HL-60/S4 treated with retinoic acid at 250 ng/mL for 4 days and 3 days (cell line): ENCODE measurements around the gene LONP2.
"Not testable (repeated sequence)": the region's sequence is repeated elsewhere in the genome, so short reads cannot be mapped to it uniquely, and the experiment has no call there.

Experiments used
- in situ Hi-C: fragments of 300-500 bp; cut with MboI; formaldehyde crosslinking; loops from 2 replicates; pipeline ENCODE4 v1.7.0; 2022; ENCODE audit warnings: low sequenced_read_pairs

The LONP2 gene

DNA sequence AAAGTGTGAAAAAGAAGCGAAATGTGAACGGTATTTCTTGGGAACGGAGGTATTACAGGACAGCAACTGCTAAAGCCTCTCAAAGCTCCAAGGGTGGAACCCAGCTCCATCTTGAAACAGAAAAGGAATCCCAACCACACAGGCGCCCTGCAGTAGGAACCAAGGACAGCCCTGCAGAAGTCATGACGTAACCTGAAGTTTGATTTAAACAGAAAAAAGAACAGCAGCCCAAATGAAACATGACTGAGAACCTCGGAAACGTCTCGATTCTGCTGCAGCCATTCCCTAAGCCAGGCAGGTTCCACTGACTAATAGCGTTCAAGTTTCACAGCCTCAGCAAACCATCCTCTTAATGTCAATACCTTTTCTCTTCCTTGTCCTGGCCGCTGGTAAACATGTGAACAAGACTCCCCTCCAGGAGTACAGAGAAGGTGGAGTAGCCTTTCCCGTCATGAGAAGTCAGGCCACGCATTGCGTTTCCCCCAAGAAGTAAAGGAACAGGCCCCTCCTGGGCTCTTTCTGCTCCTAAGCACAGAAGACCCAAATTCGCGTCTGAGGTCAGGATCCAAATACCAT lies 121.0 kb downstream of the LONP2 start:
- in situ Hi-C loops: loop anchor here (25.0 kb wide), 1 partner anchor 247 kb away; the partner anchor contains the start of gene N4BP1

GRCh38 chr16:48365601-48366164 lies 121.6 kb downstream of the LONP2 start:
- in situ Hi-C loops: loop anchor here (25.0 kb wide), 1 partner anchor 247 kb away; the partner anchor contains the start of gene N4BP1

DNA sequence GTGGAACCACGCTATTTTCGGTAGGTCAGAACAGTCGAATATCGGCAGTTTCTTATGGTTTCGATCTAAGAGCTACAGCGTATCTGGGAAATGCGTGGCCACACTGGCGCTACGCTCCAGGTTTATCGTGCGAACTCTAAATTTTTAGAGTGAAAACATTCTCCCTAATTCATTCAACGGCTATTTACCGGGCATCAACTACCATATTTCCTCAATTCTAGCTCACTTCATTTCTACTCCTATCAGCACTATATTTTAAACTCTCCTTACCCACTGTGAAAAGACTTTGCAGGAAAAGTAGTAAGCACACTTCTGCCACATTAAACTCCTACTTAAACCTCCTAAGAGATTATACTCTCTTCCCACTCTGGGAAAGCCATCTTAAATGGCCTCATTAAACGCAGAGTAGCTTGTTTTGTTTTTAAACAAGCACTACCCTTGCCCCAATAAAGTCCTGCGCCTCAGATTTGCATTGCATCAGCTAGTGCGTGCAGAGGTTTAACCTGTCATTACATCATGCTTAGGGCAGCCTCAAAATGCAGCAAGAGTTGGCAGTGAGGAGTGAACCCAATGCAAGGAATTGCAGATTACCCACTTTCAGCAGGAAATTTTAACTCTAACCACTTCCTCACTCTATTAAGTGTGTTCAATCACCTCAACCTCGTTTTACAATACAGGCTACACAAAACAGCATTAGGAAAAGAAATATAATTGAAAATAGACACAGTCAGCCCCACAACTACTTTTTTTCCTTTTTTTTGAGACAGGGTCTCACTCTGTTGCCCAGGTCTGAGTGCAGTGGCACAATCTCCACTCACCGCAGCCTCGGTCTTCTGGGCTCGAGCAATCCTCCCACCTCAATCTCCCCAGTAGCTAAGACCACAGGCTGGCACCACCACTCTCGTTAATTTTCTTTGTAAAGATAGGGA lies 122.3 kb downstream of the LONP2 start:
- in situ Hi-C loops: loop anchor here (25.0 kb wide), 1 partner anchor 246 kb away; the partner anchor contains the start of gene N4BP1

DNA sequence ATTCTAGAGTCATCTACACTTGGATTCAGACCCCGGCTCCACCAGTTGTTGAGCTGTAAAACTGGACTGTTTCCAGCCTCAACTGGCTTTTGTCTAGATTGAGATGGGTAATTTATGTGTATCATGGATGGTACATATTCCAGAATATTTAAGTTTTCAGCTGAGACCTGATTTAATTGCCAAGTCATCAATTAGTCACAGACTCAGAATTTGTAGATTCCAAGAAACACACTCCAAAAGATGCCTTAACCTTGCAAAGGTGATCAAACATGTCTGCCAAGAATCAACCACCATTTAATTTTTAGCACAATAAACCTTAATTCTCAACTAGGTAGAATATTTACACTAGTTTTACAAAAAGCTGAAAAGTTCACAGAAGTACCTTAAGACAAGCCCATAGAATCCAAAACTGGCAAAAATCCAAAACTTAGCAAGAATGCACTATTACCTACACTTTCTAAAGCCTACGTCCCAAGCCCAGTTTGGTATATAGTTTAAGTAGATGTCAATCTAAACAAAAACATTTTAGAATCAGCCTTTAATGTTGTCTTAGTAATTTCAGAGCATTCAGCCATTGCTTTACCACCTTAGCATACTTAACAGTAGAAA lies 123.4 kb downstream of the LONP2 start:
- in situ Hi-C loops: loop anchor here (25.0 kb wide), 1 partner anchor 245 kb away; the partner anchor contains the start of gene N4BP1

GRCh38 chr16:48369765-48370164 lies 125.7 kb downstream of the LONP2 start:
- in situ Hi-C loops: loop anchor here (25.0 kb wide), 1 partner anchor 243 kb away; the partner anchor contains the start of gene N4BP1

GRCh38 chr16:48370229-48370628 lies 126.1 kb downstream of the LONP2 start:
- in situ Hi-C loops: loop anchor here (25.0 kb wide), 1 partner anchor 242 kb away; the partner anchor contains the start of gene N4BP1

DNA sequence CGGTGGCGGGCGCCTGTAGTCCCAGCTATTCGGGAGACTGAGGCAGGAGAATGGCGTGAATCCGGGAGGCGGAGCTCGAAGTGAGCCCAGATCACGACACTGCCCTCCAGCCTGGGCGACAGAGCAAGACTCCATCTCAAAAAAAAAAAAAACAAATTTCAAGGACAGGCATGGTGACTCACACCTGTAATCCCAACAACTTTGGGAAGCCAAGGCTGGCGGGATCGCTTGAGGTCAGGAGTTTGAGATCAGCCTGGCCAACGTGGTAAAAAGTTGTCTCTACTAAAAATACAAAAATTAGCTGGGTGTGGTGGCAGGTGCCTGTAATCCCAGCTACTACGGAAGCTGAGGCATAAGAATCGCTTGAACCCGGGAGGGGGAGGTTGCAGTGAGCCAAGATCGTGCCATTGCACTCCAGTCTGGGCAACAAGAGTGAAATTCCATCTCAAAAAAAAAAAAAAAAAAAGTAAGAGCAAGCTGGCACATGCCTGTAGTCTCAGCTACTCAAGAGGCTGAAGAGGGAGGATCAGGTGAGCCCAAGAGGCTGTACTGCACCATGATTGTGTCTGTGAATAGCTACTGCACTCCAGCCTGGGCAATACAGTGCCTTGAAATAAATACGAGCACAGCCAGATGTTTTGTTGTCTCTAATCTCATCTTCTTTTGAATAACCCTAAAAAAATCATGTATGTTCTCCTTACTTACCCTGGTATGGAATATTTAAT lies 126.7 kb downstream of the LONP2 start:
- in situ Hi-C loops: loop anchor here (25.0 kb wide), 1 partner anchor 241 kb away; the partner anchor contains the start of gene N4BP1

- in situ Hi-C loops: loop anchor here (25.0 kb wide), 1 partner anchor 241 kb away; the partner anchor contains the start of gene N4BP1
Observed at GRCh38 chr16:48371393-48371780, 127.3 kb downstream of the LONP2 start.

- in situ Hi-C loops: loop anchor here (25.0 kb wide), 1 partner anchor 240 kb away; the partner anchor contains the start of gene N4BP1
Observed at GRCh38 chr16:48372744-48373143, 128.6 kb downstream of the LONP2 start.

DNA sequence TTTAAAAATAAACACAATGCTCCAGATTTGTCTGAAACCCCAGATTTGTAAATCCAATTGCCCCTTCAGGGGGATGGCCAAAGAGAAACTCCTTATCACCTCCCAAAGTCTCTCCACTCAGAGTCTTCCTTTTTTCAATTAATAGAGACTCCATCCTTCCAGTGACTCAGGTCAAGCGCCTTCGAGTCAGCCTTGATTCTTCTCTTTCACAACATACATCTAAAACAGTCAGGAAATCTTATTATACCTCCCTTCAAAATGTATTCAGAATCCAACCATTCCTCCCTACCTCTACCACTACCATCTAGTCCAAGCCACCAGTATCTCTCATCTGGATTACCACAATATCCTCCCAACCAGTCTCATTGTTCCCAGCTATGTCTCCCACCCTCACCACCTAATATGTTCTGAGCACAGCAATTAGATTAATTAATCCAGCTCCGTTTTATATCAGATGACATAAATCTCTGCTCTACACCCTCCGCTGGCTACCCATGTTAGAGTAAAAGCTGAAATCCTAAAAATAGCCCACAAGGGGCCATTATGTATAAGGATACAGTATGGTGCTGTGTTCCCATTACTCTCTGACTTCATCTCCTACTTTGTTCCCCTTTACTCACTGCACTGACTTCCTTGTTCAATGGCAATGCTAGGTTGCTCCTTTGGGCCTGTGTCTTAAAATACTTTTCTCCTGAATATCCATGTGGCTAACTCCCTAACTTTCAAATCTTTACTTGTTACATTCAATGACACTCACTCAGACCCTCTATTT lies 129.3 kb downstream of the LONP2 start:
- in situ Hi-C loops: loop anchor here (25.0 kb wide), 1 partner anchor 239 kb away; the partner anchor contains the start of gene N4BP1

GRCh38 chr16:48374255-48374654 lies 130.2 kb downstream of the LONP2 start:
- in situ Hi-C loops: loop anchor here (25.0 kb wide), 1 partner anchor 238 kb away; the partner anchor contains the start of gene N4BP1

- in situ Hi-C loops: not testable (repeated sequence)
Observed at GRCh38 chr16:48377301-48377700, 133.2 kb downstream of the LONP2 start.

DNA sequence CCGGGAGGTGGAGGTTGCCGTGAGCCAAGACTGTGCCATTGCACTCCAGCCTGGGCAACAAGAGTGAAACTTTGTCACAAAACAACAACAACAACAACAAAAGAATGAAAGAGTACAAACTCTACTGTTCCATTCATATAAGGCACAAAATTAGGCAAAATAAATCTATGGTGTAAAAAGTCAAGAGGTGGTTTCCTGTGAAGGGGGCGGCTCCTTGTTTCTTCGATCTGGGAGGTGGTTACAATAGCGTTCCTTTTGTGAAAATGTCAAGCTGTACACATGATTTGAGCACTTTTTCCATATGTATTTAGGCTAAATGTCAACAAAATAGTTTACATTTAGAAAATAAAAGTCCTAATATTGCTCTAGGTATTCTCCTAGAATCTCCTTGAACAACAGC lies 134.2 kb downstream of the LONP2 start:
- in situ Hi-C loops: no loop called here

DNA sequence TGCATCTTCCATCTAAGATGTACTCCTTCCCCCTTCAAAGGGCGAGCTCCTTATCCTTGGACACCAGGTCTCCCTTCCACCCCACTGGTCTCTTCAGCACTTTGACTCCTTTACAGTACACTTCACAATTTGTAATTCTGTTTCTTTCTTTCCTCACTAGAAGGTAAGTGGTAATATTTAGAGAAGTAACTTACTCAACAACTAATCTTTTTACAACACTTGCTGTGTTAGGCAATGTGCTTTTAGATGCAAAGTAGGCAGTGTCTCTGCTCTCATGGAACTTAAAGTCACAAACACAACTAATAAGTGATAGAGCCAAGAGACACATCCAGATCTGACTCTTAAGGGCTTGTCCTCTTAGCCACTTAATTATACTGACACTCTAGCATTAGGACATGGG lies 134.7 kb downstream of the LONP2 start:
- in situ Hi-C loops: no loop called here

DNA sequence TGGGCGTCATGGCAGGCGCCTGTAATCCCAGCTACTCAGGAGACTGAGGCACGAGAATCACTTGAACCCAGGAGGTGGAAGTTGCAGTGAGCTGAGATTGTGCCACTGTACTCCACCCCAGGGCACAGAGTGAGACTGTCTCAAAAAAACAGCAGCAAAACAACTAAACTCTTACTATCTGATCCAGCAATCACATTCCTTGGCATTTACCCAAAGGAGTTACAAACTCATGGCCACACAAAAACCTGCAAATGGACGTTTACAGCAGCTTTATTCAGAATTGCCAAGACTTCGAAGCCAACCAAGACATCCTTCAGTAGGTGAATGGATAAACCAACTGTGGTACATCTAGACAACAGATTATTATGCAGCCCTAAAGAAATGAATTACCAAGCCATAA lies 137.1 kb downstream of the LONP2 start:
- in situ Hi-C loops: no loop called here

- in situ Hi-C loops: no loop called here
Observed at GRCh38 chr16:48382131-48382530, 138.0 kb downstream of the LONP2 start.

- in situ Hi-C loops: no loop called here
Observed at GRCh38 chr16:48383009-48383876, 139.1 kb downstream of the LONP2 start.

DNA sequence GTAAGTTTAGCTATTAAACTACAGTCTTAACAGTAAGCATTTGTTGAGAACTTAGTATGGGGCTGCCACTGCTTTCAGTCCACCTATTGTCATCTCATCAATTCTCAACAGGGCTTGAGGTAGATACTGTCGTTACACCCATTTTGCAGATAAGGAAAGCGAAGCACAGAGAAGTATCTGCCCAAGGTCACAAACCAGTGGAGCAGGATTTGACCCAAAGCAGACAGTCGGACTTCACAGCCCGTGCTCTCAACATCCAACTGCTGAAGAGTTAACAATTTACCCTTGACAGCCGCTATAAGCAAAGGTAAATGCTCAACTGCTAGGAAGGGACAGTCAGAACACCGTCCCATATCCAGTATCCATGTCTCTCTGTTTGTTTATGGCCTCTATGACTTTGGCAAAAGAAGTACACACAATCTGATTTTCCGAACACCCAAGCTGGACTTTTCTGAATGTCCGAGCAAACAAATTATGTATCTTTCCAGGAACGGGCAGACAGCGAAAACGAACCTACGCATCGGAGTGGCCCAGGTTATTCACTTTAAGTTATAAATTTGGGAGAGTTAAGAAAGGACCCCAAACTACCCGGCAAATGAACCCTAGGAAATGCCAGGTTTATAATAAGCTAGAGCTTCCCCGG lies 139.9 kb downstream of the LONP2 start:
- in situ Hi-C loops: no loop called here
